Measurements from ENCODE around the gene CDH8. TPM values are rescaled to one million over a fixed set of nuclear protein-coding genes. Genes with fewer than 3 reads are reported as not detected.
"Not testable (repeated sequence)": the region's sequence is repeated elsewhere in the genome, so short reads cannot be mapped to it uniquely, and the experiment has no call there.

Gene CDH8
- total RNA-seq, 1 donor from 2014 or later = not detected

- no peak for DNase-seq
These were observed 106.5 kb downstream of the CDH8 start for GRCh38 chr16:61929776-61930175.

GRCh38 chr16:61926766-61927165 is 109.5 kb downstream of the CDH8 start:
- DNase-seq = no peak

GRCh38 chr16:61923629-61924028 is 112.6 kb downstream of the CDH8 start:
- no peak for DNase-seq

- no peak for DNase-seq
These were observed 114.9 kb downstream of the CDH8 start for GRCh38 chr16:61921373-61921772.

- DNase-seq = not testable (repeated sequence)
These were observed 118.1 kb downstream of the CDH8 start for GRCh38 chr16:61917865-61918826.

- no peak for DNase-seq
These were observed 120.7 kb downstream of the CDH8 start for GRCh38 chr16:61915569-61915968.

GRCh38 chr16:61909074-61909473 is 127.2 kb downstream of the CDH8 start:
- DNase-seq = no peak

- DNase-seq = no peak
These were observed 127.8 kb downstream of the CDH8 start for GRCh38 chr16:61908426-61908825.

GRCh38 chr16:61901689-61902088 is 134.5 kb downstream of the CDH8 start:
- DNase-seq = no peak

GRCh38 chr16:61900482-61900881 is 135.8 kb downstream of the CDH8 start:
- no peak for DNase-seq

- DNase-seq = no peak
These were observed 138.6 kb downstream of the CDH8 start for GRCh38 chr16:61897657-61898056.

- no peak for DNase-seq
These were observed 143.7 kb downstream of the CDH8 start for GRCh38 chr16:61892531-61892930.

- no peak for DNase-seq
These were observed 144.8 kb downstream of the CDH8 start for GRCh38 chr16:61891460-61891859.

- DNase-seq = no peak
These were observed 145.9 kb downstream of the CDH8 start for GRCh38 chr16:61890386-61890785.

- no peak for DNase-seq
These were observed 148.3 kb downstream of the CDH8 start for GRCh38 chr16:61887903-61888302.

- DNase-seq = no peak
These were observed 150.9 kb downstream of the CDH8 start for GRCh38 chr16:61885343-61885742.

- no peak for DNase-seq
These were observed 156.9 kb downstream of the CDH8 start for GRCh38 chr16:61879306-61879705.

- no peak for DNase-seq
These were observed 158.8 kb downstream of the CDH8 start for GRCh38 chr16:61877436-61877835.

GRCh38 chr16:61872778-61873119 is 163.5 kb downstream of the CDH8 start:
- DNase-seq = no peak

GRCh38 chr16:61871837-61872777 is 164.1 kb downstream of the CDH8 start:
- no peak for DNase-seq

GRCh38 chr16:61862221-61863155 is 173.8 kb downstream of the CDH8 start:
- no peak for DNase-seq

GRCh38 chr16:61858988-61859387 is 177.2 kb downstream of the CDH8 start:
- no peak for DNase-seq
